Left forelimb (tissue), 1 donor: ENCODE data around the gene IL10.

Experiments used
- DNase-seq: peaks from one replicate; pipeline ENCODE4 v3.0.0-alpha.2; 2018; ENCODE audit warnings: low spot score

The IL10 gene

GRCh38 chr1:206772243-206772937 is at the start of gene IL10:
Gene IL10, minus strand, starts transcription at chr1:206772494. Its CDS starts 59 bp downstream, at chr1:206772435.
- peak; percentile 40 for DNase-seq

- no peak for DNase-seq
Observed at GRCh38 chr1:206821493-206821892, 49.2 kb upstream of the IL10 start.

GRCh38 chr1:206816390-206817287 is 44.3 kb upstream of the IL10 start:
- DNase-seq, result no peak

- no peak for DNase-seq
Observed at GRCh38 chr1:206814716-206815341, 42.5 kb upstream of the IL10 start.

GRCh38 chr1:206812471-206812870 is 40.2 kb upstream of the IL10 start:
- DNase-seq, result no peak

- DNase-seq, result no peak
Observed at GRCh38 chr1:206809504-206810084, 37.3 kb upstream of the IL10 start.

GRCh38 chr1:206808615-206809014 is 36.3 kb upstream of the IL10 start:
- DNase-seq, result no peak

GRCh38 chr1:206805357-206805756 is 33.1 kb upstream of the IL10 start:
- no peak for DNase-seq

GRCh38 chr1:206804156-206804737 is 32.0 kb upstream of the IL10 start:
- no peak for DNase-seq

GRCh38 chr1:206803221-206803730 is 31.0 kb upstream of the IL10 start:
- no peak for DNase-seq

GRCh38 chr1:206802401-206802800 is 30.1 kb upstream of the IL10 start:
- no peak for DNase-seq

GRCh38 chr1:206801467-206801866 is 29.2 kb upstream of the IL10 start:
- DNase-seq, result no peak

- DNase-seq, result no peak
Observed at GRCh38 chr1:206800891-206801290, 28.6 kb upstream of the IL10 start.

GRCh38 chr1:206800411-206800810 is 28.1 kb upstream of the IL10 start:
- no peak for DNase-seq

GRCh38 chr1:206799311-206799710 is 27.0 kb upstream of the IL10 start:
- DNase-seq, result no peak

GRCh38 chr1:206798384-206798996 is 26.2 kb upstream of the IL10 start:
- no peak for DNase-seq

- DNase-seq, result no peak
Observed at GRCh38 chr1:206797534-206798383, 25.5 kb upstream of the IL10 start.

GRCh38 chr1:206796981-206797402 is 24.7 kb upstream of the IL10 start:
- no peak for DNase-seq

- no peak for DNase-seq
Observed at GRCh38 chr1:206796116-206796515, 23.8 kb upstream of the IL10 start.

- DNase-seq, result no peak
Observed at GRCh38 chr1:206794294-206794908, 22.1 kb upstream of the IL10 start.
